EL (cell line): ENCODE measurements around the gene WDSUB1.

Experiments used
- DNase-seq: peaks from one replicate; pipeline ENCODE4 v3.0.0-alpha.2; 2016

Gene WDSUB1, protein sequence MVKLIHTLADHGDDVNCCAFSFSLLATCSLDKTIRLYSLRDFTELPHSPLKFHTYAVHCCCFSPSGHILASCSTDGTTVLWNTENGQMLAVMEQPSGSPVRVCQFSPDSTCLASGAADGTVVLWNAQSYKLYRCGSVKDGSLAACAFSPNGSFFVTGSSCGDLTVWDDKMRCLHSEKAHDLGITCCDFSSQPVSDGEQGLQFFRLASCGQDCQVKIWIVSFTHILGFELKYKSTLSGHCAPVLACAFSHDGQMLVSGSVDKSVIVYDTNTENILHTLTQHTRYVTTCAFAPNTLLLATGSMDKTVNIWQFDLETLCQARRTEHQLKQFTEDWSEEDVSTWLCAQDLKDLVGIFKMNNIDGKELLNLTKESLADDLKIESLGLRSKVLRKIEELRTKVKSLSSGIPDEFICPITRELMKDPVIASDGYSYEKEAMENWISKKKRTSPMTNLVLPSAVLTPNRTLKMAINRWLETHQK

DNA sequence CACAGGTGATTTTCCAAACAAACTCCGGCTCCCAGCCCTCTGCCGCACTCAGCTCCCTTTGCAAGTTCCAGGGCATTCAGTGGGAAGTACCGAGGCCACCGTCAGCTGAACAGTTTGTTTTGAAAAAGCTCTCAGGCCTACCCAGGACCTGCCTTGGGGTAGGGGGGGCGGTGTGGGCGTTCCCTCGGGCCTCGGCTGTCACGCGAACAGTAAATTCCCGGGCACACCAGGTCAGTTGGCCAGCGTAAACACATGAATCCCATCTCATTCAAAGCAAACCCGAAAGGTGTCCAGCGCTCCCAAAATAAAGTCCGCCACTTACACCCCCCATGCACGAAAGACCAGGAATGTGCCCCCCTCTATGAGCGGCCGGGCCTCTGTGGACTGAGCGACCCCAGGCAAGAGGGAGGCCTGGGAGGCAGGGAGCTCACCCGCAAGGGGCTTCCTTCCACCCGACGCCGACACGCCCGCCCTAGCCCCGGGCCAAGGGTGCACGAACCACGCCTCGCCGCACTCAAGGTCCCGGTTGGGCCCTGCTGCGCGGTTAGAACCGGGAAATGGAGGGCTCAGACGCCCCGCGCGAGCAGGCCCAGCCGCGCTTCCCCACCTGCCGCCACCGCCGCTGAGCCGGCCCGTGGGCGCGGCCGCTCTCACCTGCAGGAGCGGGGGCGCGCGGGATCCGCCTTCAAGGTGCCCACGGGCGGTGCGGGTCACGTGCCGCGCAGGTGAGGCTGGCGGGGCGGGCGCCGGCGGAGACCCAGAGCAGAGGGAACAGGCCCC, at the start of gene WDSUB1:
Gene WDSUB1 (minus strand): TSS at position 775 of the 780 bp plus-strand sequence. CDS start 3,634 bp downstream, outside the sequence.
- peak; percentile 80 for DNase-seq

DNA sequence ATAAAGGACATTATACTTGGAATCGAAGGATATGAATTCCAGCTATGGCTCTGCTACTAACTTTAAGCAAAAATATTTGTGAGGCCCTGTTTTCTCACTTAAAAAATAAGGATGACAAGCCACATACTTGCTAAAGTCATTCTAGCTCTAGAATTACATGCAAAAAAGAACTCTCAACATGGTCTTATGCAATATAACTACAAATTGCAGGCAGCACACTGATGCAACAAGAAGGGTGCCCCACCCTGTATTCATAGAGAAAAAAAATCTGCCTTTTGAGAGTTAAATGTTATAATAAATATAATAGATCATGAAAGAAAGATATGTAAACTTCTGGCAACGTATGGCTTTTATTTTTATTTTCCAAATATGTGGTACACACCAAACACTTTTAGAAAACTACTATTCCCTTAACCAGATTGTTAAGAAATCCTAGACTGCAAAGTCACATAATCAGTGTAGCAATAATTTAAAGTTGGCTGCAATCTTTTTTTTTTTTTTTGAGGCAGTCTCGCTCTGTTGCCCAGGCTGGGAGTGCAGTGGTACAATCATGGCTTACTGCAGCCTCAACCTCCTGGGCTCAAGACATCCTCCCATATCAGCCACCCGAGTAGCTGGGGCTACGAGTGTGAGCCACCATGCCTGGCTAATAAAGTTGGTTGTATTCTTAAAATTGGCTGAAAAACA, 40.2 kb upstream of the WDSUB1 start:
- no peak for DNase-seq

DNA sequence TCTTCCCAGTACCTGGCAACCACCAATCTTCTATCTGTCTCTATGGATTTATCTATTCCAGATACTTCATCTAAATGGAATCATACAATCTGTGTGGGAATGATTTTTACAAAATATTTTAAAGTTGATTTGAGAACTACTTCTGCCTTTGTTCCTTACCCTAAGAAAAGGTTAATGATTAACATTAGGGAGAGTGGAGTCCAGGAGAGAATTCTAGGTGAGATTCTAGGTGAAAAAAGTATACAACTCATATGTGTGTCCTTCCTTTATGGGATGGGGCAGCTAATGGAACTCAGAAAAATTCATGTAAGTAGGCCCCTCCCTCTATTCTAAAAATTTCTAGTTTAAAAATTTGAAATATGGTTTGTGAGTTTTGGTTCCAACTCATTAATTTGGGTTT, 35.9 kb upstream of the WDSUB1 start:
- DNase-seq = no peak

DNA sequence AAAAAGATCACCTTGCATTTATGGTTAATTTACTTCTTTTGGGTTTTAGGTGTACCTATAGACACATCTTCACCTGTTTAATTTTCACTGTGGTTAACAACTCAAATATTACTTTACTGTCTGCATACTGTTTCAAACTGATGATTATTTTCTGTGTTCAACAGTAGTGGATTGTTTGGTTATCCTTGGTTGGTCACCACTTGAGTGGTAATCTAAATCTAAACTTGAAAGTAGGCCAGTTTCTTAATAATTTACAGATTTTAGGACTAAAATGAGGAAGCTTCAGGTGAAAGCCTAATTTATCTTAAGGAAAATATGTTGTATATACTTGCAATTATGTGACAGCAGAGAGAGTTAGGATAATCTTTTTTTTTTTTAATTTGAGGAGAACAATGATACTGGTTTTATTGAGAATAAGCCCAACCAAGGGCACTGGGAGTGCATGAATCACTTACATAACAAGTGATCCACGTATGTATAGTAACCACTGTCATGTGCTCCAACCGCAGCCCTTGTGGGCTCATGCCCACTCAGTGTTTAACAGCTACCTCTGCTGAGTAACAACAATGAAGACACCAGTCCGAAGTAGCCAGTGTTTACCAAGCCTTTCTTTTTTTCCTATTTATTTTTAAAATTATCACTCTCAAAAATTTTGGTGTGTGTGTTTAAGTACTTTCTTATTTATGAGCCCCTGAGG, 31.0 kb upstream of the WDSUB1 start:
- DNase-seq = no peak

DNA sequence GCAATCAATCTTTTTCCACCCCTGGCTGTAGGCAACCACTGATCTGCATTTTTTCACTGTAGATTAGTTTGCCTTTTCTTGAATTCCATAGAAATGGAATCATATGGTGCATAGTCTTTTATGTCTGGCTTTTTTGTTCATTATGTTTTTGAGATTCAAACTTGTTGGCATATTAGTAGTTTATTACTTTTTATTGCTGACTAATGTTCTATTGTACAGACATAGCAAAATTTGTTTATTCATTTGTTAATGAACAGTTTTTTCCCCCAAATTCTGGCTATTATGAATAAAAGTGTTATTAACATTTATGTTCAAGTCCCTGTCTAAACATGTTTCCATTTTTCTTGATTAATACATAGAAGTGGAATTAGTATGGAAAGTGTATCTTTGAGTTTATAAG, 21.4 kb upstream of the WDSUB1 start:
- DNase-seq = no peak

DNA sequence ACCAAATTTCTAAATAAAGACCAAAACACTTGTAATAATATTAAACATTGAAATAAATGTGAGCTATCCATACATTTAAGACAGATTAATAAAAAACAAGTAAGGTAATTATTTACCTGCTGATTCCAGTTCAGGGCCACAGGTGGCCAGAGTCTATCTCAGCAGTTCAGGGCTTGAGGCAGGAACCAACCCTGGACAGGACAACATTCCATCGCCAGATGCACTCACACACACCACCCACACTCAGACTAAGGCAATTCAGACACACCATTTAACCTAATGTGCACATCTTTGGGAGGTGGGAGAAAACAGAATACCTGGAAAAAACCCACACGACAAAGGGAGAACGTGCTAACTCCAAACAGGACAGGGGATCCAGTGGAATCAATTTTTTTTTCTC, 14.1 kb upstream of the WDSUB1 start:
- no peak for DNase-seq

DNA sequence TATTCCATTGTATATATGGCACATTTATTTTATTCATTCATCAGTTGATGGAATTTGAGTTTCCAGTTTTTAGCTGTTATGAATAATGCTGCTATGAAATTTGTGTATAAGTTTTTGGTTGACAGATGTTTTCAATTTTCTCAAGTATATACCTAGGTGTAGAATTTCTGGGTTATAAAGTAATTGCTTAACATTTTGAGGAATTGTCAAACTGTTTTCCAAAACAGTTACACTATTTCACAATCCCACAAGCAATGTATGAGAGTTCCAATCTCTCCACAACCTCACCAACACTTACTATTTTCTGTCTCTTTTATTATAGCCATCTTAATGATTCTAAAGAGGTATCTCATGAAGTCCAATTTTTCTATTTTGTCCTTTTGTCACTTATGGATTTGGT, 12.5 kb upstream of the WDSUB1 start:
- DNase-seq = no peak

DNA sequence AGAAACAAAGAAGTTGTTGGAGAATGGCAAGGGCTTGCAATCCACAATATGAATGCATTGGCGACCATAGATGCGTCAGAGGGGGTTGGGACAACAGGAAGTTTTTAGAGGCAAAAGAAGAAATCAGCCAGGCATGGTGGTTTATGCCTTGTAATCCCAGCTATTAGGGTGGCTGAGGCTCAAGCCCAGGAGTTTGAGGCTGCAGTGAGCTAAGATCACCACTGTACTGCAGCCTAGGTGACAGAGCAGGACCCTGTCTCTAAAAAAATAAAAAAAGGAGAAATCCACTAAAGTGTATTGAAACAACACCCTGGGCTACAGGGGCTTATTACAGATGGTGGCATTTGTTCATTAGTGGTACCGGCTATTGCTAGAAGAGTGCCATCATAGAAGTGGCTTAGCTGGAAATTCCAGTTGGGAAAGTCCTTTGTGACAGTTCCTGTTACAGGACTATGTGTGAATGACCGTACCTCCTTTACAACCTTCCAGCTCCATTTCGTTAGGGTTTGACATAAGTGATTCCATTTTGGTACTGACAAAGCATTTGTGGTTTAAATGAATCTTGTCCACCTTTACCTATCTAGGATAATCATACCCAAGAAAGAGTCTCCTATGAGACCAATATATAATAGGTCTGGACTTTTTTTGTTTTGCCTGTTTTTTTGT, 10.7 kb upstream of the WDSUB1 start:
- no peak for DNase-seq

DNA sequence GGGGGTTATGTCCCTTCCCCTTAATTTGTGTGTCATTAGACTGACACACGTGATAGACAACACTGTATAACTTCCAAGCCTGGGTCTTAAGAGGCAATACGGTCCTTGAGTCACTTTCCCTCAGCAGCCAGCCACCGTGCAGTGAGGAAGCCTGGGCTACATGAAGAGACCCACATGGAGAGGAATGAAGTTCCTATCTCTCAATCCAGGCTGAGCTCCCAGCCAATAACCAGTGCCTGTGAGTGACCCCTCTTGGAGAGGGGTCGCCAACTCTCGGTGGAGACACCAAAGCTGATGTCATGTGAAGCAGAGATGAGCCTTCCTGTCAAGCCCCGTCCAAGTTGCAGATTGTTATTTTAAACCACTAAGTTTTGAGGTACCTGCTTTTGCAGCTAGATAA, 5.7 kb upstream of the WDSUB1 start:
- no peak for DNase-seq

DNA sequence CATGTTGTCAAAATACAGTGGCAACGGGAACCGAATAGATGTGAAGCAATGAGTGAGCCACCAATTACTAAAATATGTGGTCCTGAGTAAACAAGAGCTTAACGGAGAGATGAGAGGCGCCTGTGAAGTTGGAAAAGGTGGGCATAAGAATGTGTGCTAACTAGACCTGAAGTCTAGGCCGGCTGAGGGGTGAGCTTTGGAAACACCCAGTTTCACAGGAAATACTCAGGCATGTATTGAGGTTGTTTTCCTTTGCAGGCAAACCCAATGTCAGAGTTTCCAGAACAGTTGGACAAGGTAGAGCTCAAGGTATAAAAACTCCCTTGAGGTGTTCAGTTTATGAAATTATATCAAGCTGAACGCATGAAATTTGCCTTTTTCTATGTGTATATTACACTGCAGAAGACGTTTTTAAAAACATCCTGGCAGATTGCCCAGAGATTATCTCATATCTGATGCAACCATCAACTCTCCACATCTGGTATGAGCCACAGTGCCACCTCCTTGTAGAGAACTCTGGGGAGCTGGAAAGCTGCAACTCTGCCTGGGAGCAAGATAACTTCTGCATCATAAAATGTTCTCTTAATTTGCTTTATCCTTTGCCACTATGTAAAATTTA, 3.9 kb upstream of the WDSUB1 start:
- DNase-seq = peak; percentile 88

DNA sequence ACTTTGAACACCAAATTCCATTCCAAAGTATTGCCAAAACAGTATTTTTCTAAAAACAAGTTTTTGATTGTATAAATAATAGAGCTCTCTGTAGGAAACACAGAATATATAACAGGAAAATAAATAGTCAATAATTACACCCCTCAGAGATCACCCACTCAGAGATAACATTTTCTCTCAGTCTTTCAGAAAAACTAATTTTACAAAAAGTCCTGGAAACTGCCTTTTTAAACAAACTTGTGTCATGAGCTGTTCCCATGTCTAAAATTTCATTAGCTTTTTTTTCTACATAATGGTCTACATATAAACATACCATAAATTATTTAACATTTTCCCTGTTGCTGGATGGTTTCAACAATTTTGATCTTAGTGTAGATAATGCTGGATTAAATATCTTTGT, 1.2 kb upstream of the WDSUB1 start:
- DNase-seq = no peak

DNA sequence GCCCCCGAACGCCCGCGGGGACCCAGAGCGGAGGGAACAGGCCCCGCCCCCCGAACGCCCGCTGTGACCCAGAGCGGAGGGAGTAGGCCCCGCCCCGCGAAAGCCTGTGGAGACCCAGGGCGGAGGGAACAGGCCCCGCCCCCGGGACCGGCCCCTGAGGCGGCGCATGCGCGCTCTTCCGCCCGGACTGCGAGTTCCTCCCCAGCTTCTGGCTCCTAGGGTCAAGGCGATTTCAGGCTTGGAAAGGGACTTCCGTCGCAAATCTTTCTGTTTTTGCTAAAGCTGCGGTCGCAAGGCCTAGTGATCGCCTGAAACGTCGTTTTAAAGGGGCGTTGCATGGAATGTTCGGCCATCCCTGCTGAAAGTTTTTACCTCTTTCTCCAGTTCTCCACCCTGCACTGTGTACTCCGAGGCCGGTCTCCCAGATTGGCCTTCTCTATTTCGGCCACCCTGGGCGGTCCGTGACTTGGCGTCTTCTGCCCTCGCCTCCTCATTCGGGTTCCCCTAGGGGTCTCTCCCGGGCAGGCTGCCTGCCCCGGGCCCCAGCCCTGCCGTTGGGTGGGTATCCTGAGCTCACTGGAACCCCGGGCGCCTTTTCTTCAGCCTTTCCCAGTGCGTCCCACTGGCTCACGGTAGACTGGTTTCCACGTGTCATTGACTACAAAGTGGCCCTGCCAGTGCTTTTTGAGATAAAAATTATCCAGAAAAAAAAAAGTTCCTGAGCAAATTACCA, 372 bp upstream of the WDSUB1 start:
- DNase-seq = peak; percentile 97

DNA sequence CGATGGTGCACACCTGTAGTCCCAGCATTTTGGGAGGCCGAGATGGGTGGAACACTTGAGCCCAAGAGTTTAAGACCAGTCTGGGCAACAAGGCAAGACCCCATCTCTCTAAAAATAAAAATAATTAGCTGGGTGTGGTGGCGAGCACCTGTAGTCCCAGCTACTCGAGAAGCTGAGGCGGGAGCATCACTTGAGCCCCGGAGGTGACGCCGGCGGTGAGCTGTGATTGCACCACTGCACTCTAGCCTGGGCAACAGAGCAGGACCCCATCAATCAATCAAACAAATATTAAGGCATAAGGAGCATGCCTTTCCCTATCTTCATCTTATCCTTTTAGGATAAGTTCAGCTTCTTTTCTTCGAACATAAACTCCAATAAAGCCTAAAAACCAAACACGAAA, 1.1 kb downstream of the WDSUB1 start:
- DNase-seq = no peak

DNA sequence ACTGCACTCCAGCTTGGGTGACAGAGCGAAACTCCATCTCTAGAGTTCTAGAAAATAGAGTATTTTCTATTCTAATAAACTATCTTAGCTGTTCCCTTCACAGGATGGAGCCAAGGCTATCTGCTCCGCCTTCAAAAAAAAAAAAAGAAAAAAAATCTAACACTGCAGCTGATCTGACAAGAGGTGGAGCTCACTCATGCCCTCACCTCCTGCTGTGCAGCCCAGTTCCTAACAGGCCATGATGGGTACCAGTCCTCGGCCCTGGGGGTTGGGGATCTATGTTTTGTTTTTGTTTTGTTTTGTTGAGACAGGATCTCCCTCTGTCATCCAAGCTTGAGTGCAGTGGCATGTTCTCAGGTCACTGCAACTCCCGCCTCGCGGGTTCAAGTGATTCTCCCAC, 3.0 kb downstream of the WDSUB1 start:
- DNase-seq = no peak

DNA sequence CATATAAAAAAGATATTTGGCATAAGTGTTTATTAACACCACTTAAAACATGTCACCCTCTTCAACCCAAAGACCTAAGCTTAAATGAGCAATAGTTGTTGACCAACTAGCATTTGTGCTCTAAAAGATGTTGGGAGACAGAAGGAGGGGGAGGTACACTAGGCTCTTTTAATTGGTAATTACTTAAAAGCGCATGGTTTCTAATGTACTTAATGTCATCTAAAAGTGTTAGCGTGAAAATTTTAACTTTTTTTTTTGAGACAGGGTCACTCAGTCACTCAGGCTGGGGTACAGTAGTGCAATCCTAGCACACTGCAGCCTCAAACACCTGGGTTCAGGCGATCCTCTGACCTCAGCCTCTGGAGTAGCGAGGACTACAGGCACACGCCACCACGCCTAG, 5.5 kb downstream of the WDSUB1 start:
- DNase-seq = no peak

DNA sequence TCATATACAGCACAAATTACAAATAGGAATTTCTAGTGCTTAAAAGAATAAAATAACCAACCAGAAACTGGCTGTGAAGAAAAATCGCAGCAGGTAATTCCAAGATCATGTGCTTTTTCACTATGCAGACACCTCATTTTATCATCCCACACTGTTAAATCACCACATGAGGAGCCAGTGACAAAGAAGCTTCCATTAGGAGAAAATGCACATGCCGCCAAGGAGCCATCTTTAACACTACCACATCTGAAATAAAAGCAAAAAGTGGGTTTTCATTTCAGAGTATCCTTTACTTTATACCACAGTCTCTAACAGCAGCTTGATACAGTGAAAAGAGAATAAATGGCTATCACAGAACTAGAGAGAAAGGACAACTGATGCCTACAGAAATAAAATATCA, 6.8 kb downstream of the WDSUB1 start:
- no peak for DNase-seq

DNA sequence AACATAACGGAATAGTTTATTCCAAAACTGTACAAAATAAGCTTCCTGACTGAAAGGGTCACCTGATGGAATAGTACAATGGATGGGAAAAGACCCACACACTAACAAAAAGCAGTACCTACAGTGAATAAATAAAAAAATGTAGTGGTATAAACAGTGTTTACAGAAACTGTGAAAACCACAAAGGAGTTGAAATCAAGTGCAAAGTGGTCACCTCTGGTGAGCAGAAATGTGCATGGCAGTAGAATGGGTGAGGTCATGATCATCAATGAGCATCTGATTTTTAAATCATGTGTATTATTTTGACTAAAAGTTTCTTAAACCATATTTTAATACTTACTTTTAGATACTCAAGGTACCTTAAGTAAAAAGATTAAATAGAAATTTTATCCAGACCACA, 11.4 kb downstream of the WDSUB1 start:
- DNase-seq = no peak

DNA sequence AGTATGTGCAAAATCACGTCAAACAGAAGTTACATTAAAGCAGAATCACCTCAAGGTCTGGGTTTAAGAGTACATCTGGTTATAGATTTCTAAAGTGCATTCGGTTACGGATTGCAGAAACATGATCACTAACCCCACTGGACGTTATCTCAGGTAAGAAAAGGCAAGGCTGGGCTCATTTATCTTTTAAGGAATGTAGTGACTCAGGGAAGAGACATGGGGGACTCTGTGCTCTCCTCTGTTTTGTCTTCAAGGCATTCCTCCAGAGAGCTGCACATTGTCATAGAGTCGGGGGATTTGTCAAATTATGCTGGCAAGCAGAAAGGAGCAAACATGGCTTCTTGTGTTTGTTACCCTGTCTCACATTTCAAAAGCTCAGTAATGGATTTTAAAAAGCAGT, 14.3 kb downstream of the WDSUB1 start:
- DNase-seq = no peak

DNA sequence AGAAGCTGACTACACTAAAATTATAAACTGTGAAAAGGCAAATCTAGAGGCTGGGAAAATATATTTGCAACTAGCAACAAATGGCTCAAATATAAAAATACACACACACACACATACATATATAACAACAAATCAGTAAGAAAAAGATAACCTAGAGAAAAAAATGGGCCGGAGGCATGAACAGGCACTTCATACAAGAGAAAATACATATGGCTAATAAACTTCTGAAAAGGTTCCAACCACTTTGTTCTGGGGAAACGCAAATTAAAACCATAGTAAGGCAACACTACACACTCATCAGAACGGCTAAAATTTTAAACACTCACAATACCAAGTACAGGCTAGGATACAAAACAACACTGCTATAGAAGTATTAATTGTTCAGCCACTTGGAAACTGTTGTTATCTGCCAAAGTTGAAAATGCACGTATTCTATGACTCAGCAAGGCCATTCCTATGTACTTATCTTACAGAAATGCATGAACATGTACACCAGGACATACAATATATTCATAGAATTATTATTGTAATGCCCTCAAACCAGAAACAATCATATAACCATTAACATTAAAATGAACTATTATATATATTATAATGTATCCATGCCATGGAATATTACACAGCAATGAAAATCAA, 15.6 kb downstream of the WDSUB1 start:
- DNase-seq = no peak

DNA sequence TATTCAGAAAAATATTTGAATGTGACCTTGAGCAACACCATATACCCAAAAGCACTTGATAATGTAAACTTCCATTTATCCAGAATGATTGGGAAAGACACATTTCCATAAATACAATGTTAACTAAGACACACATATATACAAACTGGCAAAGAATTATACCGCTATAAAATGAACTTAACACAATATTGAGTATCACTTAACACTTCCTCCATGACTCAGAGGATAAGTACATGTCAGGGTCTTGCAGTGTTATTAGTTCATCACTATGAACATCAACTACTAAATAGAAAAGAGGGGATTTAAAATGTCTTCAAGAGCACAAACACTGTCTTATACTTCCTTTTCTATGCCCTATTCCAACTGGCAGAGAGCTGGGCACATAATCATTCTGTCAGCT, 18.6 kb downstream of the WDSUB1 start:
- no peak for DNase-seq

DNA sequence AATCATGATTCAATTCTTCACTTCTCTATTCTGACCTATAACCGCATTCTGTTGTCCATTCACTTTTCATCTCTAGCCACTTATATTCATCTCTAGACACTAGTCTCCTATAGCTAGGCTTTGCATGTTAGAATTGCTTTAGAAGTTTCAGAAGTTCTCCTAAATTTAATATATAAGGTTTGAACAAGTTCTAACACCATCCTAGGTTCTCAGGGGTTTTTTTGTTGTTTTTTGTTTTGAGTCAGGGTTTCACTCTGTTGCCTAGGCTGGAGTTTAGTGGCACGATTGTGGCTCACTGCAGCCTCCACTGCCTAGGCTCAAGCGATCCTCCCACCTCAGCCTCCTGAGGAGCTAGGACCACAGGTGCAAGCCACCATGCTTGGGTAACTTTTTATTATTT, 19.9 kb downstream of the WDSUB1 start:
- DNase-seq = no peak
